Measurements from ENCODE around the gene ADGRV1.

ADGRV1 gene

DNA sequence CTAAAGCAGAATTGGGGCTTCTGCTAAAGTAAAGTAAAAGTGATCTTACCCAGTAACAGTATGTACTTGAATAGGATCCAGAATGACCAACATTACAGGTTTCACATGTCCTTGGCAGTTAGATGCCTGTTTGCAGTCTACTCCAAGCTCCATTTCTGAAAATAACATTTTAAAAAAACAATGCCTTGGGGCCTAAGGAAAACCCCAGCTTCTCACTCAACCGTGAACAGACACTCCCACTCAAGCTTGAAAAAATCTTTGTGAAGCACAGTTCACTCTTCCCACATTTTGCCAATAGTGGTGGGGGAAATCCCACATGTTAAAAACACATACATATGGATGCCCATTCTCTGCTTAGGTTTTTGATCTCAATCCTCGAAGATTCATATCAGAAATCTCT lies 520.4 kb downstream of the ADGRV1 start:
- TF ChIP-seq MAX (IDR thresholded peaks at IDR 0.05; ENCODE audit: low read depth, low read length) (no peak), MYC (IDR thresholded peaks at IDR 0.05; ENCODE audit: low read depth, low read length) (no peak), POLR2A (IDR thresholded peaks at IDR 0.05; ENCODE audit: extremely low read depth, insufficient read length) (no peak)
- TF ChIP-seq, protein P1, sequence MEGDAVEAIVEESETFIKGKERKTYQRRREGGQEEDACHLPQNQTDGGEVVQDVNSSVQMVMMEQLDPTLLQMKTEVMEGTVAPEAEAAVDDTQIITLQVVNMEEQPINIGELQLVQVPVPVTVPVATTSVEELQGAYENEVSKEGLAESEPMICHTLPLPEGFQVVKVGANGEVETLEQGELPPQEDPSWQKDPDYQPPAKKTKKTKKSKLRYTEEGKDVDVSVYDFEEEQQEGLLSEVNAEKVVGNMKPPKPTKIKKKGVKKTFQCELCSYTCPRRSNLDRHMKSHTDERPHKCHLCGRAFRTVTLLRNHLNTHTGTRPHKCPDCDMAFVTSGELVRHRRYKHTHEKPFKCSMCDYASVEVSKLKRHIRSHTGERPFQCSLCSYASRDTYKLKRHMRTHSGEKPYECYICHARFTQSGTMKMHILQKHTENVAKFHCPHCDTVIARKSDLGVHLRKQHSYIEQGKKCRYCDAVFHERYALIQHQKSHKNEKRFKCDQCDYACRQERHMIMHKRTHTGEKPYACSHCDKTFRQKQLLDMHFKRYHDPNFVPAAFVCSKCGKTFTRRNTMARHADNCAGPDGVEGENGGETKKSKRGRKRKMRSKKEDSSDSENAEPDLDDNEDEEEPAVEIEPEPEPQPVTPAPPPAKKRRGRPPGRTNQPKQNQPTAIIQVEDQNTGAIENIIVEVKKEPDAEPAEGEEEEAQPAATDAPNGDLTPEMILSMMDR (IDR thresholded peaks at IDR 0.05; ENCODE audit: low read depth, low read length) = no peak
- no peak overlapping the region for H3K4me3 ChIP-seq (ENCODE audit: low read depth, low read length)

GRCh38 chr5:91089758-91090157 lies 531.2 kb downstream of the ADGRV1 start:
- H3K4me3 ChIP-seq (ENCODE audit: low read depth, low read length) = no peak overlapping the region
- no peak for DNase-seq (ENCODE audit: low read depth)
- no peak for TF ChIP-seq MYC (IDR thresholded peaks at IDR 0.05; ENCODE audit: low read depth, low read length)

More for the DNA sequence above, 520.4 kb downstream of the ADGRV1 start:
- DNase-seq (ENCODE audit: low read depth) = no peak

DNA sequence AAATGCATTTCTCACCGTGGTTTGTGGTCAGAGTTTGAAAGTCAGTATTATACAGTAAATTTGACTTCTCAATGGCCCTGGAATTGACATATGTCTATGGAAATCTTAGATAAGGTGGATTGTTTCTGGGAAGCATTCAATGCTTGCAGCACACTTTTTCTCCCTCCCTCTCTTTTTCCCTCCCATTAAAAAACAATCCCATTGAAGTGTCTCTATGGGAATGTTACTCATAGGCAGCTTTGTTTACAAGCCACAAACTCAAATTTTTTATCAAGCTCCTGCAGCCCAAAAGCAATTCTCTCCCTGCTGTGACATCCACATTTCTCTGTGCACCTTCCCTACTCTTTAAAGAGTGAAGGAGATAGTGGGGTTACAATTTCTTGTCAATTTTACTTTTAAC lies 532.4 kb downstream of the ADGRV1 start:
- no peak for DNase-seq (ENCODE audit: low read depth)
- TF ChIP-seq MAX (IDR thresholded peaks at IDR 0.05; ENCODE audit: low read depth, low read length) (no peak), MYC (IDR thresholded peaks at IDR 0.05; ENCODE audit: low read depth, low read length) (no peak)

DNA sequence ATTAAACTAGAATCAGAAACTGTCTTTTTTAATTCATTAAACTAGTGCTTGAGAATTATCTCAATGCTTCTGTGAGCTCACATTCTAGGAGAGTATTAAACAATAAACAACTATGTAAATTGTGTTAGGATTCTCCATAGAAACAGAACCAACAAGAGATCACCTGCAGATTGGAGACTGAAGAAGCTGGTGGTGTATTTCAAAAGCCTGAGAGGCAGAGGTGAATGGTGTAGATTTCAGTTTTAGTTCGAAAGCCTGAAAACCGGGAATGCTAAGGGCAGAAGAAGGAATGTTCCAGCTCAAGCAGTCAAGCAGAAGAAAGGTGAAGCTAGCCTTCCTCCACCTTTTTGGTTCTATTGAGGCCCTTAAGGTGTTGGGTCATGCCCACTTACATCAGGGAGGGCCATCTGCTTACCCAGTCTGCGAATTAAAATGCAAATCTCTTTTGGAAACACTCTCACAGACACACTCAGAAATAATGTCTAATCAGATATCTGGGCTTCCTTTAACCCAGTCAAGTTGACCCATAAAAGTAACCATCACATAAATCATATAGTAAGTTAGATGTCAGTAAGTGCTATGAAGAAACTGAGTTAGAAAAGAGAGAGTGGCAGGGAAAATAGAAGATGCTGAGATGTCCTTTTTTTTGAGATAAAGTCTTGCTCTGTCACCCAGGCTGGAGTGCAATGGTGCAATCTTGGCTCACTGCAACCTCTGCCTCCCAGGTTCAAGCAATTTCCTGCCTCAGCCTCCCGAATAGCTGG lies 533.1 kb downstream of the ADGRV1 start:
- TF ChIP-seq POLR2A (IDR thresholded peaks at IDR 0.05; ENCODE audit: extremely low read depth, insufficient read length) (no peak), MYC (IDR thresholded peaks at IDR 0.05; ENCODE audit: low read depth, low read length) (no peak), MAX (IDR thresholded peaks at IDR 0.05; ENCODE audit: low read depth, low read length) (no peak)
- TF ChIP-seq, protein P1 (IDR thresholded peaks at IDR 0.05; ENCODE audit: low read depth, low read length) = no peak
- H3K4me3 ChIP-seq (ENCODE audit: low read depth, low read length) = no peak overlapping the region
- no peak for DNase-seq (ENCODE audit: low read depth)

More for the DNA sequence above, 532.4 kb downstream of the ADGRV1 start:
- H3K4me3 ChIP-seq (ENCODE audit: low read depth, low read length) = no peak overlapping the region

DNA sequence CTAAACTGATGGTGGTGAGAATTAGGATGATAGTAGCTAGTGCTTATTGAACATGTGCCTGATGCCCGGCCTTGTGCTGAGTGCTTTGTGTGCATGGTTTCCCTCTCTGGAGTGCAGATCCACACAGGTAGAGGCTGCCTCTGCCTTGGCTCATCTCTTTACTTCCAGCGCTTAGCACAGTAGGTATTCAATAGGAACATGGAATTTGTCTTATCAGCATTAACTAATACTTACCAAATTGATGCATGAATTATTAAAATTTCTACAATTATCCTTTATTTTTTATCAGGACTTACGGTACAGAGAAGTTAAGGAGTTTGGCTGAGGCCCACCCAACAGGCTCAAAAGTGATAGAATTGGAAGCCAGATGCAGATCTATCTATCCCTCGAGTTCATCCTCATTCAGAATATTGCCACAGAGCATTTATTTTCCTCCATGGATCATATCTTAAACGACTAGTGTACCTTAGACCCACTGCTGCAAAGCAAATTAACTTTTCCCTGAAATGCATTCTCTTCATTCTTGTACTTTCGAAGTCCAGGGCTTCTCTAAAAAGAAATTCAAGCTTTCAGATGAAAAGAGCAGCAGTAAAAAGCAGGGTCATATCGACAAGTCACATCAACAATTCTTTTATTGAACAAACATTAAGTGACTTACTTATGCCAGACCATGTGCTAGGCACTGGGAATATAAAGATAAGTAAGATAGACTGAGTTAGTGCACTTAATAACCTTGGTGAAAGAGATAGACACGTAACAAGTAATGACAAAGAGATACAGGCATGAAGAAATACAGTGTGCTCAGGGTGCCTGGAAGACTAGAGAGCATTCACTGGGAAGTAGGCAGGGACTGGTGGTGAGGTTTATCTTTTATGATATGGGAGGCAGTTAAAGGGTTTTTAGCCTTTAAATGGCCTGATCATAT lies 534.5 kb downstream of the ADGRV1 start:
- H3K4me3 ChIP-seq (ENCODE audit: low read depth, low read length) = no peak overlapping the region
- DNase-seq (ENCODE audit: low read depth) = no peak
- TF ChIP-seq, protein P1 (IDR thresholded peaks at IDR 0.05; ENCODE audit: low read depth, low read length) = no peak
- TF ChIP-seq MAX (IDR thresholded peaks at IDR 0.05; ENCODE audit: low read depth, low read length) = no peak
- TF ChIP-seq MYC (IDR thresholded peaks at IDR 0.05; ENCODE audit: low read depth, low read length) = no peak
- no peak for TF ChIP-seq POLR2A (IDR thresholded peaks at IDR 0.05; ENCODE audit: extremely low read depth, insufficient read length)

- no peak for TF ChIP-seq MYC (IDR thresholded peaks at IDR 0.05; ENCODE audit: low read depth, low read length)
- no peak for TF ChIP-seq POLR2A (IDR thresholded peaks at IDR 0.05; ENCODE audit: extremely low read depth, insufficient read length)
- TF ChIP-seq MAX (IDR thresholded peaks at IDR 0.05; ENCODE audit: low read depth, low read length) = no peak
- TF ChIP-seq, protein P1 (IDR thresholded peaks at IDR 0.05; ENCODE audit: low read depth, low read length) = no peak
- no peak for DNase-seq (ENCODE audit: low read depth)
- H3K4me3 ChIP-seq (ENCODE audit: low read depth, low read length) = no peak overlapping the region
Measured at GRCh38 chr5:91095313-91095712, 536.7 kb downstream of the ADGRV1 start.

All from NB4 (cell line).